Nephron (organoid): ENCODE measurements around the gene CREB3L1.
"Not testable (repeated sequence)": the region's sequence is repeated elsewhere in the genome, so short reads cannot be mapped to it uniquely, and the experiment has no call there.

ENCODE experiments used
- H3K27ac Mint-ChIP-seq, 3 experiments: 2 replicates each; pipeline ENCODE4 v1.8.0; 2020; ENCODE audit warnings: mixed read lengths in 3 of 3, mild to moderate bottlenecking in 2 of 3, moderate library complexity in 1 of 3
- H3K27me3 Mint-ChIP-seq: 2 replicates; pipeline ENCODE4 v1.8.0; 2021; ENCODE audit warnings: low read depth, mild to moderate bottlenecking, moderate library complexity, mixed read lengths
- H3K36me3 Mint-ChIP-seq: 2 replicates; pipeline ENCODE4 v1.8.0; 2020; ENCODE audit warnings: low read depth, mixed read lengths
- H3K4me1 Mint-ChIP-seq: 2 replicates; pipeline ENCODE4 v1.8.0; 2020; ENCODE audit warnings: mixed read lengths
- H3K4me3 Mint-ChIP-seq, 3 experiments: 2 replicates each; pipeline ENCODE4 v1.8.0; 2020; ENCODE audit warnings: mild to moderate bottlenecking in 3 of 3, mixed read lengths in 3 of 3, moderate library complexity in 2 of 3
- H3K9me3 Mint-ChIP-seq: 2 replicates; pipeline ENCODE4 v1.8.0; 2020; ENCODE audit warnings: mixed read lengths
- TF ChIP-seq, protein P1 (sequence below), 3 experiments: fragments of 200-600 bp; sonication (generic); IDR thresholded peaks; one replicate each; pipeline ENCODE4 v1.5.0; 2021; ENCODE audit warnings: antibody characterized with exemption in 3 of 3; ENCODE audit not compliant: unreplicated experiment in 3 of 3

CREB3L1 gene

DNA sequence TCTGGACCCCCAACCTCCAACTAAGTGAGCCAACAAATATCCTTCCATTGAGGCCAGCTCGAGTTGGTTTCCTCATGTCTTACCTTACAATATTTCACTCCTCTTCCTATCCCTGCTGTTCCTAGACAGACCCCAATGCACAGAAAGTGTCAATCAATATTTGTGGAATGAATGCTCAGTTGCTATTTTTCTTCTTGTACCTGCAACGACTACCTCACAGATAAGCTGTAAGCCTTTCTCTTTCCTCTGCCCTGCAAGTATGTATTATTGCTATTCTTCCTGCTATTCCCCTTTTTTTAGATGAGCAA is 26.8 kb upstream of the CREB3L1 start:
- Mint-ChIP-seq H3K27me3 (no peaks in the 10 kb centered on the region), H3K4me3 (no peak overlapping the region), H3K9me3 (no peaks in the 10 kb centered on the region), H3K4me1 (peaks cover 30% of the 10 kb centered on the region), H3K27ac (no peak overlapping the region), H3K36me3 (no peaks in the 10 kb centered on the region)
- TF ChIP-seq, protein P1, sequence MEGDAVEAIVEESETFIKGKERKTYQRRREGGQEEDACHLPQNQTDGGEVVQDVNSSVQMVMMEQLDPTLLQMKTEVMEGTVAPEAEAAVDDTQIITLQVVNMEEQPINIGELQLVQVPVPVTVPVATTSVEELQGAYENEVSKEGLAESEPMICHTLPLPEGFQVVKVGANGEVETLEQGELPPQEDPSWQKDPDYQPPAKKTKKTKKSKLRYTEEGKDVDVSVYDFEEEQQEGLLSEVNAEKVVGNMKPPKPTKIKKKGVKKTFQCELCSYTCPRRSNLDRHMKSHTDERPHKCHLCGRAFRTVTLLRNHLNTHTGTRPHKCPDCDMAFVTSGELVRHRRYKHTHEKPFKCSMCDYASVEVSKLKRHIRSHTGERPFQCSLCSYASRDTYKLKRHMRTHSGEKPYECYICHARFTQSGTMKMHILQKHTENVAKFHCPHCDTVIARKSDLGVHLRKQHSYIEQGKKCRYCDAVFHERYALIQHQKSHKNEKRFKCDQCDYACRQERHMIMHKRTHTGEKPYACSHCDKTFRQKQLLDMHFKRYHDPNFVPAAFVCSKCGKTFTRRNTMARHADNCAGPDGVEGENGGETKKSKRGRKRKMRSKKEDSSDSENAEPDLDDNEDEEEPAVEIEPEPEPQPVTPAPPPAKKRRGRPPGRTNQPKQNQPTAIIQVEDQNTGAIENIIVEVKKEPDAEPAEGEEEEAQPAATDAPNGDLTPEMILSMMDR (IDR thresholded peaks at IDR 0.05; ENCODE audit: unreplicated experiment in 3 of 3), result no peak

DNA sequence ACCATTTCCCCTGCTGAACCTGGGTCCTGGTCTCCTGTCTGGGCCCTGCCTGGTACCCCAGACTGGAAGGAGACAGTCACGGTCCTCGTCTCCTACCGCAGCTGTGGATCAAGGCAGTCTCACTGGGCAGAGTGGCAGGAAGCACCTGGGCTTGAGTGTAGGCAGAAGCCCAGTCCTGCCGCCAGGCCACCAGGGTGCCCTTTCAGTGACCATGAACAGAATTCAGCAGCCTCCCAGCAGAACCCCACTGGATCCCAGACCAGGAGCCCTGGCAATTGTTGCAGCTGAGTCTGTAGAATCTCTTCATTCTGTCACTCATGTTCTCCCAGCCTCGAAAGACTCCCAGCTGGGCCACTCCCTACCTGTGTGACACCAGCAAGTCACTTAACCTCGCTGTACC is 25.5 kb upstream of the CREB3L1 start:
- Mint-ChIP-seq H3K27me3 (no peaks in the 10 kb centered on the region), H3K9me3 (no peaks in the 10 kb centered on the region), H3K36me3 (no peaks in the 10 kb centered on the region), H3K27ac (no peak overlapping the region), H3K4me3 (no peak overlapping the region), H3K4me1 (peaks cover 23% of the 10 kb centered on the region)
- TF ChIP-seq, protein P1 (IDR thresholded peaks at IDR 0.05; ENCODE audit: unreplicated experiment in 3 of 3), result no peak

DNA sequence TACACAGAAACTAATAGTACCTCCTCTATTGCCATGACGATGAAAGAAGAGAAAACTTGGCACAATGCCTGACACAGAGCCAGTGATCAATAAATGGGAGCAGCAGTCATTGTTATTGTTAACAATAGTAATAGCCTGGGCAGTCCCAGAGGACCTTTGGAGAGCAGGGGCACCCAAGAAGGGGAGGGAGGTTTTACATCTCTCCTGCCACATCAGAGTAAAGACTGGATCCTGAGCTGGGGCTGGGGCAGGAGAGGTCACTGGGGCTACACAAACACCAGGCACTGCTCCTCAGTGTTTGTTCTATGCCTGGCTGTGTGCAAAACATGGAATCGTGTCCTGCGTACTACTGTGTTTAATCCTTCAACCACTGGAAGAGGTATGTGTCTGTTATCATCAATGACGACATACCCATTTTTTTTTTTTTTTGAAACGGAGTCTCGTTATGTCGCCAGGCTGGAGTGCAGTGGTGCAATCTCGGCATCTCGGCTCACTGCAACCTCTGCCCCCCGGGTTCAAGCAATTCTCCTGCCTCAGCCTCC is 25.0 kb upstream of the CREB3L1 start:
- no peaks in the 10 kb centered on the region for H3K36me3 Mint-ChIP-seq
- TF ChIP-seq, protein P1 (IDR thresholded peaks at IDR 0.05; ENCODE audit: unreplicated experiment in 3 of 3), result no peak
- H3K9me3 Mint-ChIP-seq, result no peaks in the 10 kb centered on the region
- H3K27me3 Mint-ChIP-seq, result no peaks in the 10 kb centered on the region
- peaks cover 23% of the 10 kb centered on the region for H3K4me1 Mint-ChIP-seq
- no peak overlapping the region for H3K4me3 Mint-ChIP-seq
- no peak overlapping the region for H3K27ac Mint-ChIP-seq

DNA sequence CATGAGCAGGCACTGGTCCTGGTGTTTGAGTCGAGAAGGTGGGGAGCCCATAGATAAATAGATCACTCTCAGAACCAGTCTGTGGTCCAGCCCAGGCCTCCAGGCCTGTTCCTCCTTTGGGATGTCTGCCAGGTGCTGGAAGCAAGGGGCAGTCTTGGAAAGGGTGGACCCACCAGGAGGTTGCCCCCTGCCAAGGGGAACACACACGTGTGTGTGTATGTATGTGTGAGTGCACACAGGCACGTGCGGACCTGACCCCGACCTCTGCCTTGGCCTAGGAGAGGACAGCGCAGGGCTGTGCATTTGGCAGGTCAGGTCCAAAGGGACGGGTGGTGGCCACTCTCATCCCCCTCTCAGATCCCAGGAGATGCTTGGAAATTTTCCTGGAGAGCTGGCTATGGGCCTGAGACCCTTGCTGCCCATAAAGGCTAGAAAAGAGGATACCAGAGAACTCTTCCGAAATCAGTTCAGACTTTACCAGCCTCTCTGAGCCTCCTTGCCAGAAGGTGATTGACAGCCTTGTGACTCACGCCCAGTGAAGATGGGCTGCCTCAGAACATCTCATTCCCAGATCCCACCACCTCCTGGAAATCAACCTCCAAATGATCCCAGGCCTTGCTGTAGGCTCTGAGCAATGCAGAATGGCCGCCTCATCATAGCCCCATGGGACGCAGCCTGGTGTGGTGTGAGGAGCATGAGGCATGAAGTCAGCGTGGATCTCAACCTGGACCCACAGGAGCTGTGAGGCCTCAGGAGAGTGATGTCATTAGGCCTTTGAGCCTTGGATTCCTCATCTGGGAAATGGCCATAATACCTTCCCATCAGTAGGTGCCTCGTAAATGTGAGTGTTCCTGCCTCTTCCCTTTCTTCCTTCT is 24.0 kb upstream of the CREB3L1 start:
- H3K4me3 Mint-ChIP-seq, result no peak overlapping the region
- no peak overlapping the region for H3K27ac Mint-ChIP-seq
- no peaks in the 10 kb centered on the region for H3K36me3 Mint-ChIP-seq
- peaks cover 16% of the 10 kb centered on the region for H3K4me1 Mint-ChIP-seq
- no peaks in the 10 kb centered on the region for H3K27me3 Mint-ChIP-seq
- TF ChIP-seq, protein P1 (IDR thresholded peaks at IDR 0.05; ENCODE audit: unreplicated experiment in 3 of 3), result no peak
- no peaks in the 10 kb centered on the region for H3K9me3 Mint-ChIP-seq

DNA sequence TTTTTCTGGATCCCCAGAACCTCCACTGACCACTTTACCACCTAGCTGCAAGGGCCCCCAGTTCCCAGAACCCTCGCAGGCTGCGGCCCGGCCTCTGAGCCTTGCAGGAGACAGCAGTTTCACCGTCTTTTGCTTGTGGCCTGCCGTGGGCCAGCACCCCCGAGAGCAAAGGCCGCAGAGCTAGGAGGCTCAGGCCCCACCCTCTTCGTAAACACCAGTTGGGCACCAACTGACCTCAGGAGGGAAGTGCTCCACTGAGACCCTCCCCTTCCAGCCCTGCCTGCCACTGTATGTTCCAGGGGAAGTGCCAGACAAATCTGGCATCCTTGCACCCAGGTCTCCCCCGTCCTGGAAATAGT is 23.4 kb upstream of the CREB3L1 start:
- no peak overlapping the region for H3K4me3 Mint-ChIP-seq
- H3K4me1 Mint-ChIP-seq, result peaks cover 10% of the 10 kb centered on the region
- H3K27ac Mint-ChIP-seq, result no peak overlapping the region
- H3K9me3 Mint-ChIP-seq, result no peaks in the 10 kb centered on the region
- no peaks in the 10 kb centered on the region for H3K36me3 Mint-ChIP-seq
- TF ChIP-seq, protein P1 (IDR thresholded peaks at IDR 0.05; ENCODE audit: unreplicated experiment in 3 of 3), result no peak
- H3K27me3 Mint-ChIP-seq, result no peaks in the 10 kb centered on the region

DNA sequence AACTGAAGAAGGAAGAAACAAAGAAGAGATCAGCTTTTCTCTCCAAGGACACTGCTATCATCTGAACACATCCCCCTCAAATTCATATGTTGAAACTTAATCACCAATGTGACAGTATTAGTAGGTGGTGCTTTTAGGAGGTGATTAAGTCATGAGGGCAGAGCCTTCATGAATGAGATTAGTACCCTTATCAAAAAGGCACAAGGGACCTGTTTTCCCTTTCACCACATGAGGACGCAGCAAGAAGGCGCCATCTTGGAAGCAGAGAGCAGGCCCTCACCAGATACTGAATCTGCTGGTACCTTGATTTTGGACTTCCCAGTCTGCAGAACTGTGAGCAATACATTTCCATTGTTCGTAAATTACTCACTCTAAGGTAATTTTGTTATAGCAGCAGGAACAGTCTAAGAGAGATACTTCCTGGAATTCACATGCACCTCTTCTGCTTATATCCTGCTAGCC is 20.9 kb upstream of the CREB3L1 start:
- Mint-ChIP-seq H3K27me3 (no peaks in the 10 kb centered on the region), H3K27ac (no peak overlapping the region), H3K36me3 (no peaks in the 10 kb centered on the region), H3K4me3 (no peak overlapping the region), H3K9me3 (no peaks in the 10 kb centered on the region), H3K4me1 (no peaks in the 10 kb centered on the region)
- TF ChIP-seq, protein P1 (IDR thresholded peaks at IDR 0.05; ENCODE audit: unreplicated experiment in 3 of 3), result no peak

DNA sequence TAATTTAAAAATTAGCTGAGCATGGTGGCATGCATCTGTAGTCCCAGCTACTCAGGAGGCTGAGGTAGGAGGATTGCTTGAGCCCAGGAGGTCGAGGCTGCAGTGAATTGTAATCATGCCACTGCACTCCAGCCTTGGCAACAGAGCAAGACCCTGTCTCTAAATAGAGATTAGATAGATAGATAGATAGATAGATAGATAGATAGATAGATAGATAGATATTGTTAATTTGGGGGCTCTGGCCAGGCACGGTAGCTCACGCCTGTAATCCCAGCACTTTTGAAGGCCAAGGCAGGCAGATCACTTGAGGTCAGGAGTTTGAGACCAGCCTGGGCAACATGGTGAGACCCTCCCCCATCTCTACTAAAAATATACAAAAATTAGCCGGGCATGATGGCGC is 18.1 kb upstream of the CREB3L1 start:
- H3K4me3 Mint-ChIP-seq, H3K36me3 Mint-ChIP-seq, H3K27me3 Mint-ChIP-seq, H3K4me1 Mint-ChIP-seq, H3K9me3 Mint-ChIP-seq, H3K27ac Mint-ChIP-seq: not testable (repeated sequence)
